HUES48 (cell line): ENCODE measurements around the gene FIP1L1.

Experiments used
- H3K27ac ChIP-seq: one replicate; pipeline ENCODE4 v1.7.0; 2013; ENCODE audit warnings: low read depth, low read length, inconsistent platforms
- H3K27me3 ChIP-seq: 2 replicates; pipeline ENCODE4 v1.6.1; 2013; ENCODE audit warnings: mild to moderate bottlenecking, low read length; ENCODE audit not compliant: control insufficient read depth, insufficient read depth
- H3K36me3 ChIP-seq: 2 replicates; pipeline ENCODE4 v1.6.1; 2013; ENCODE audit warnings: low read length; ENCODE audit not compliant: control insufficient read depth, insufficient read depth
- H3K4me1 ChIP-seq: 2 replicates; pipeline ENCODE4 v1.6.1; 2013; ENCODE audit warnings: mild to moderate bottlenecking, low read length; ENCODE audit not compliant: control insufficient read depth, insufficient read depth
- H3K4me3 ChIP-seq: 2 replicates; pipeline ENCODE4 v1.5.1; 2013; ENCODE audit warnings: mild to moderate bottlenecking, low read depth, low read length
- H3K9ac ChIP-seq: 2 replicates; pipeline ENCODE4 v1.6.1; 2013; ENCODE audit warnings: mild to moderate bottlenecking, low read depth, low read length, moderate library complexity
- H3K9me3 ChIP-seq: 2 replicates; pipeline ENCODE4 v1.6.1; 2013; ENCODE audit warnings: low read length; ENCODE audit not compliant: control insufficient read depth, insufficient read depth

The FIP1L1 gene

DNA sequence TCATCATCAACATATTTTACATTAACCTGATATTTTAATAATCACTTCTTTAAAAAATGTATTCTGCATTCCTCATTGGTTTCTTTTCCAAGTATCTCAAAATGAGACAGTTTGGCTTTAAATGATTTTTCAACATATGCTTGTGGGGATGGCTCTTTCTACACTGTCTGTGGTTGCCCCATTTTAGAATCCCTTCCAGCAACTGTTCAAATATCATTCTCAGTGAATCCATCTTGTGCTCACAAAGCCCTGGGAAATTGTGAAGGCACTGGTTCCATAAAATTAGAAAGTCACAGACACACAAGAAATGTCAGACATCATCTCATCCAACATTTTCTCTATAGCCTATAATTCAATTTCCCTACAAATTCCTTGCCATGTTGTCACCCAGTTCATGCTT is 110.3 kb downstream of the FIP1L1 start:
- no peaks in the 10 kb centered on the region for H3K27me3 ChIP-seq
- H3K4me1 ChIP-seq = peaks cover 7% of the 10 kb centered on the region; the same call in 1 of the 2 replicates
- no peak overlapping the region for H3K9ac ChIP-seq
- H3K4me3 ChIP-seq = no peak overlapping the region
- H3K36me3 ChIP-seq = no peaks in the 10 kb centered on the region
- no peaks in the 10 kb centered on the region for H3K9me3 ChIP-seq
- no peak overlapping the region for H3K27ac ChIP-seq

DNA sequence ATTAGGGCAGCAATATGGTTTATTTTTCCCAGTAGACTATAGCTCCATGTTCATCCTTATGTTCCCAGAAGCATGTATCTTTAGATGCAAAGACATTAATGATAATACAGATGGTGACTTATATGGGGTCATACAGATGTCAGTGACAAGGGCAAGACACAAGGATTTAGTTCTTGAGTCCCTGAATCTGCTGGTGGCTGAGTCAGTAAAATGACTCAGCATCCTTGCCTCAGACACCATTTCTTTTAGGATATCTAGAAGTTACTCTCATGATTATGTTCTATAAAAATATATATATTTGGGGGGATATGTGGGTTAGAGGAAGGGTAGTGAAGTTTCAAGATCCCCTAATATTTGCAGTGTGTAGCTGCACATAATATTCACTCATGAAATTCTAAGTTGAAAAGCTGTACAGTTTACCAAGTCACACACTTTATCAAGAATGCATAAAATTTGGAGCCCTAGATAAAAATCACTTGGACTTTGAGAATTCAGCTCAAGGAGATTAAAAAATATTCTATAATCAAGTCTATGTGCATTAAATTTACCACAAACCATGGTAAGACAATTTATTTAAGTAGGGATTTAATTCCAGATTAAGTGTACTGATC is 111.9 kb downstream of the FIP1L1 start:
- Histone ChIP-seq H3K36me3 (no peaks in the 10 kb centered on the region), H3K9ac (no peak overlapping the region), H3K4me3 (no peak overlapping the region), H3K27ac (no peak overlapping the region), H3K27me3 (no peaks in the 10 kb centered on the region), H3K9me3 (no peaks in the 10 kb centered on the region), H3K4me1 (peaks cover 7% of the 10 kb centered on the region; the same call in 1 of the 2 replicates)

GRCh38 chr4:53490161-53490956 is 112.9 kb downstream of the FIP1L1 start:
- Histone ChIP-seq H3K9me3 (no peaks in the 10 kb centered on the region), H3K9ac (no peak overlapping the region), H3K27me3 (no peaks in the 10 kb centered on the region), H3K4me3 (no peak overlapping the region), H3K27ac (no peak overlapping the region), H3K36me3 (no peaks in the 10 kb centered on the region), H3K4me1 (peaks cover 7% of the 10 kb centered on the region; the same call in 1 of the 2 replicates)

DNA sequence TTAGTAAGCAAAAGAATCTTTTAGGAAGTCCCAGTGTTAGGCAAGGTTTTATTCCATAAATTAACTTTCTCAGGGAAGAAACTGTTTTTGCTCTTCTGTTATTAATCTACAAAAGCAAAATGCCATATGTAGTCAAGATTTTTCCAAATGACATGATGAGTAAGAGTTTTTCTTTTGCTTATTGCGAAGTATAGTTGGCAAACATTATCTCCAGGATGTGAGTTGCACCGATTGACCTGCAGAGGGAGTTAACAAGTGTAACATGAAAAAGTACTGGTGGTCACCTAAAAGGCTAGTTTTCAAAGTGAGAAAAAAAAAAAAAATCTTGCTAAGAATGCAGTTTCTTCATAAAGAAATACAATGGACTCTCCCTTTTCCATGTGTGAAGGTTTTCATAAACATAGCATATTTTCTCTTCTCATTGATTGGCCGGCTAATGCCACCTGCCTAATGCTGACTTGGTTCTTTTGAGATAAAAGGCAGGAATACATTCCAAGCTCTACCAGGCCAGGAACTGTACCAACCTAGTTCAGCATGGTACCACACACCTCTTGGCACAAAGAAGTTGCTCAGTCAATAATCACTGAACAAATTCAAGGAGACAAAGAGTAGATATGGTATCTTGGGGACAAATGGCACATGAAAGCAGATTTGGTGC is 113.7 kb downstream of the FIP1L1 start:
- no peak overlapping the region for H3K27ac ChIP-seq
- peaks cover 7% of the 10 kb centered on the region; the same call in 1 of the 2 replicates for H3K4me1 ChIP-seq
- no peaks in the 10 kb centered on the region for H3K36me3 ChIP-seq
- no peaks in the 10 kb centered on the region for H3K27me3 ChIP-seq
- H3K4me3 ChIP-seq = no peak overlapping the region
- no peak overlapping the region for H3K9ac ChIP-seq
- H3K9me3 ChIP-seq = no peaks in the 10 kb centered on the region

DNA sequence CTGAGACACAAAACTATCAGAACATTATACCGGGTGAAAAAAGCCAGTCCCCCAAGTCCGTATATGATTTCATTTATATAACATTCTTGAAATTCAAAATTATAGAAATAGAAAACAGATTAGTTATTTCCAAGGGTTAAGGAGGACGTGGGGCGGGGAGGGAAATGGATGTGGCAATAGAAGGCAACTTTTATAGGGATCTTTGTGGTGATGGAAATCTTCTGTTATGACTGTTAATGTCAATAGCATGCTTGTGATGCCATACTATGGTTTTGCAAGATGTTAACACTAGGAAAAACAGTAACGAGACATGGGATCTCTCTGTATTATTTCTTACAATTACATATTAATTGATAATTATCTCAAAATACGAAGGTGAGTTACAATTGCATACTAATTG is 117.4 kb downstream of the FIP1L1 start:
- Histone ChIP-seq H3K27me3 (no peaks in the 10 kb centered on the region), H3K36me3 (no peaks in the 10 kb centered on the region), H3K4me1 (peaks cover 16% of the 10 kb centered on the region), H3K9me3 (no peaks in the 10 kb centered on the region), H3K4me3 (no peak overlapping the region), H3K27ac (no peak overlapping the region), H3K9ac (no peak overlapping the region)

DNA sequence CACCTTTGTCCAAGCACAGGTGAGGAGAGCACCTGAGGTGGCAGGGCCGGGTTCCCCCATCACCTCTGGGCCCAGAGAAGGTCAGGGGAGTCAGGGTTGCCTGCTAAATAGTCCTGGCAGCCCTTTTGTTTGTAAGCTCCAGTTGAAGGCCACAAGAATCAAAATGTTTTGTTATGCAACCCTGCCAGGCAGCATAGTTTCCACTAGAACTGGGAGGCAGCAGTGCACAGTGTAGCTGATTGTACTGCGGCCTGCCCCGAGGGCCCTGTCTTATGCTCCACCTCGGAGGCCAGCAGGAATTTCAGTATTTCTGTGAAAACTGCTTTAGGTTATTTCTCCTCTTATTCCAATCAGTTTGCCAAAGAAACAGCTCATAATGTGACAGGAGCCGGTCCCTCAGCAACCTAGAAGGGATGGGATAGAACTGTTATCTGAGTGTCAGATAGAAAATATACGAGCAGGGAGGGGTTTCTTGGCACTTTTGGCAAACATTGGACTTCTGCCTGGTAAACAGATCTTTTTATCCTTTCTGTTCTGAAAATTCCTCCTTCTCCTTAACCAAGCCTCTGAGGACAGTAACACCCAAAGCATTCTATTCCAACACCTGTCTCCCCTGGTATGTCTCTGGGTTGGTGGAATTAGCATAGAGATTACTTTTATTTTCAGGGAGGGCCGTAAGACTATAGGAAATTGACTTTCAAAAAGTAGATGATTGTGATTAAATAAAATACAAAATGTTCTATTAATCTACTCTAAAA is 120.2 kb downstream of the FIP1L1 start:
- Histone ChIP-seq H3K36me3 (no peaks in the 10 kb centered on the region), H3K27me3 (no peaks in the 10 kb centered on the region), H3K27ac (no peak overlapping the region), H3K9ac (no peak overlapping the region), H3K9me3 (no peaks in the 10 kb centered on the region), H3K4me1 (peaks cover 9% of the 10 kb centered on the region; the same call in 1 of the 2 replicates), H3K4me3 (no peak overlapping the region)

DNA sequence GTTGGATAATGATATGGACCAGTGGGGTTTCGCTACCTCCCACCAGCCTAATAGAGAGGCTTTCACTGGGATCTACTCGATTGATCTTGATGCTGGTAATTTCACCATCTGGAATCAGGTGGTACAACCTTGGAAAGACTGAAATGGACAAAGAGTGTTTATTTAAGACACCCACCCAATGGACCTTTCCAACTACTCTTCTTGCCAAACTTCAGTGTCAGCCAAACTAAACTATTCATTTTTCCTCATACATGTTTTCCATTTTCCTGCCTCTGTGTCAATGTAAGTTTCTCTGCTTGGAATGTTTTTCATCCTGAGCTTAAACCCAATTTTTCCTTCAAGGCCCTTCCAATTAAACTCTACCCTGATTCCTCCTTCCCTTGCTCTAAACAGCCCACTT is 121.3 kb downstream of the FIP1L1 start:
- H3K27me3 ChIP-seq = no peaks in the 10 kb centered on the region
- no peak overlapping the region for H3K27ac ChIP-seq
- no peak overlapping the region for H3K9ac ChIP-seq
- H3K9me3 ChIP-seq = no peaks in the 10 kb centered on the region
- no peaks in the 10 kb centered on the region for H3K36me3 ChIP-seq
- no peak overlapping the region for H3K4me3 ChIP-seq
- peaks cover 9% of the 10 kb centered on the region; the same call in 1 of the 2 replicates for H3K4me1 ChIP-seq

- Histone ChIP-seq H3K9ac (no peak overlapping the region), H3K27ac (no peak overlapping the region), H3K27me3 (no peaks in the 10 kb centered on the region), H3K9me3 (no peaks in the 10 kb centered on the region), H3K4me1 (peaks cover 9% of the 10 kb centered on the region; the same call in 1 of the 2 replicates), H3K4me3 (no peak overlapping the region), H3K36me3 (no peaks in the 10 kb centered on the region)
These were observed 122.3 kb downstream of the FIP1L1 start for GRCh38 chr4:53499791-53500190.

- Histone ChIP-seq H3K27ac (no peak overlapping the region), H3K27me3 (no peaks in the 10 kb centered on the region), H3K9ac (no peak overlapping the region), H3K4me3 (no peak overlapping the region), H3K4me1 (peaks cover 9% of the 10 kb centered on the region; the same call in 1 of the 2 replicates), H3K9me3 (no peaks in the 10 kb centered on the region), H3K36me3 (no peaks in the 10 kb centered on the region)
These were observed 123.1 kb downstream of the FIP1L1 start for GRCh38 chr4:53500546-53500945.

DNA sequence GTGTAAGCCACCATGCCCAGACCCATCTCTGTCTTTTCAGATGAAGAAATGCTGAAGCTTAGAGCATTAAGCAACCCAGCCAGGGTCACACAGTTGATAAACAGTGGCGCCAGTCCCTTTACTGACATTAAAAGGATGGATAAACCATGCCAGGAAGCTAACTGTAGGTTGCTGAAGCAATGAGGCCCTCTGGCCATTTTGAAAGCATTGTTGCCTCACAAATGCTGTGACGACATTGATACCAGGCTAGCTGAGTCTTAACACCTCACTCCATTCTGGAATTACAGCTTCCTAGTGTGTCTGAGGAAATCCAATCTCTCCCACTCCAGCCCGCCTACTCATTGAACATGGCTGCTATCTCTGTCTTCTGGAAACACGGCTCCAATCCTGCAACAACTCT is 124.1 kb downstream of the FIP1L1 start:
- no peak overlapping the region for H3K27ac ChIP-seq
- no peak overlapping the region for H3K4me3 ChIP-seq

More for the DNA sequence above, 124.1 kb downstream of the FIP1L1 start:
- Histone ChIP-seq H3K9me3 (no peaks in the 10 kb centered on the region), H3K27me3 (no peaks in the 10 kb centered on the region), H3K36me3 (no peaks in the 10 kb centered on the region), H3K9ac (no peak overlapping the region), H3K4me1 (peaks cover 9% of the 10 kb centered on the region; the same call in 1 of the 2 replicates)
